Panc1 (cell line): ENCODE measurements around the gene ATXN7L2. TPM values are rescaled to one million over a fixed set of nuclear protein-coding genes. Genes with fewer than 3 reads are reported as not detected.
A peak's percentile ranks its signal among the peaks of the same experiment; 100 is the strongest.

Experiments used
- ATAC-seq: fragments of 200-7000 bp; cut with Tn5 transposase; 2 replicates; pipeline ENCODE4 v1.9.1; 2020; ENCODE audit warnings: mild to moderate bottlenecking, moderate library complexity
- BruUV-seq: library from RNA; stranded (reverse); fragments of 400-500 nt; replicated peaks from 2 replicates; lab custom pipeline; 2021; lab: Mats Ljungman, UMichigan
- CTCF ChIA-PET: fragments of 300-600 bp; sonication (Branson Sonifier 250); formaldehyde crosslinking; loops from one replicate; lab custom pipeline; 2022; ENCODE audit warnings: antibody characterized with exemption; lab: Charles Lee
- POLR2A ChIA-PET: fragments of 300-600 bp; sonication (Branson Sonifier 250); formaldehyde crosslinking; loops from one replicate; lab custom pipeline; 2022; ENCODE audit warnings: antibody characterized with exemption; lab: Charles Lee
- DNase-seq: peaks from one replicate; pipeline ENCODE4 v3.0.0-alpha.2; 2010; ENCODE audit warnings: low read depth, low spot score
- H3K27ac ChIP-seq: 2 replicates; pipeline ENCODE4 v1.5.1; 2011; ENCODE audit warnings: mild to moderate bottlenecking, low read length, inconsistent platforms
- H3K27me3 ChIP-seq: fragments of 200-500 bp; sonication (Bioruptor generic); 2 replicates; pipeline ENCODE4 v1.6.0; 2014; ENCODE audit warnings: low read length, inconsistent platforms; ENCODE audit not compliant: control insufficient read depth, insufficient read depth
- H3K36me3 ChIP-seq: fragments of 200-500 bp; sonication (Bioruptor generic); 2 replicates; pipeline ENCODE4 v1.5.1; 2014; ENCODE audit warnings: inconsistent platforms, mild to moderate bottlenecking, low read length, moderate library complexity; ENCODE audit not compliant: control insufficient read depth, insufficient read depth
- H3K4me1 ChIP-seq: 2 replicates; pipeline ENCODE4 v1.5.1; 2011; ENCODE audit warnings: inconsistent platforms, mild to moderate bottlenecking, low read length, moderate library complexity; ENCODE audit not compliant: control insufficient read depth, insufficient read depth
- H3K4me3 ChIP-seq, 2 experiments: 2 replicates each; pipeline ENCODE4 v1.5.1; 2011 to 2012; ENCODE audit warnings: low read depth in 2 of 2, low read length in 2 of 2, mild to moderate bottlenecking in 2 of 2, inconsistent platforms in 1 of 2, moderate library complexity in 1 of 2
- H3K9me3 ChIP-seq: fragments of 200-500 bp; sonication (Bioruptor generic); 2 replicates; pipeline ENCODE4 v1.5.1; 2014; ENCODE audit warnings: low read depth, mild to moderate bottlenecking, inconsistent platforms, low read length, moderate library complexity; ENCODE audit not compliant: control insufficient read depth, insufficient read depth
- POLR2AphosphoS5 ChIP-seq: IDR thresholded peaks from 2 replicates; pipeline ENCODE4 v1.6.1; 2012; ENCODE audit warnings: mild to moderate bottlenecking, low read depth, low read length, moderate library complexity
- REST ChIP-seq, 2 experiments: IDR thresholded peaks; 2 replicates each; pipeline ENCODE4 v1.6.1; 2011 to 2012; ENCODE audit warnings: low read depth in 2 of 2, control low read depth in 1 of 2, low read length in 1 of 2, mild to moderate bottlenecking in 1 of 2, moderate library complexity in 1 of 2; ENCODE audit not compliant: insufficient read depth in 1 of 2
- SIN3A ChIP-seq: IDR thresholded peaks from 2 replicates; pipeline ENCODE4 v1.6.1; 2012; ENCODE audit warnings: low read depth, mild to moderate bottlenecking, low read length, moderate library complexity, borderline replicate concordance; ENCODE audit not compliant: insufficient read depth
- TCF7L2 ChIP-seq: IDR thresholded peaks from 2 replicates; pipeline ENCODE4 v1.6.1; 2011; ENCODE audit warnings: mild to moderate bottlenecking, low read depth, low read length, inconsistent platforms
- in situ Hi-C: cut with HindIII; loops from 2 replicates; pipeline ENCODE4 v1.10.0; 2016; ENCODE audit warnings: low sequenced_read_pairs, low pct_unique_long_range_greater_than_20kb
- intact Hi-C: fragments of 100-400 bp; cut with micrococcal nuclease; formaldehyde crosslinking; loops from one replicate; pipeline ENCODE4 v1.10.0; 2022; ENCODE audit not compliant: unreplicated experiment
- total RNA-seq: library from RNA; stranded (reverse); gene quantifications from one replicate; pipeline ENCODE4 v1.2.1, GENCODE V29; 2021; ENCODE audit not compliant: unreplicated experiment
- TF ChIP-seq, protein P1 (sequence below): fragments of 450-650 bp; IDR thresholded peaks from 2 replicates; pipeline ENCODE4 v1.5.1; 2017; ENCODE audit warnings: mild to moderate bottlenecking

The ATXN7L2 gene
- total RNA-seq, 1 experiment from 2014 or later, result 4.9 TPM

GRCh38 chr1:109532365-109533136 lies 48.8 kb downstream of the ATXN7L2 start:
- in situ Hi-C loops, result no loop called here
- Histone ChIP-seq H3K27ac (peak overlapping the region; percentile 70), H3K27me3 (no peaks in the 10 kb centered on the region), H3K4me3 (peak overlapping the region in 1 of 2 experiments; percentile 16; a peak in 1 of 4 replicates), H3K36me3 (no peaks in the 10 kb centered on the region), H3K4me1 (0 out of 2 replicates have a peak, but pooled peaks cover 3% of the 10 kb centered on the region), H3K9me3 (no peaks in the 10 kb centered on the region)
- ATAC-seq (peak; percentile 90), DNase-seq (peak; percentile 61)
- POLR2A ChIA-PET, result no interaction called here
- no TSS peak for BruUV-seq
- CTCF ChIA-PET, result interaction anchor here (0.6 to 2.9 kb wide), 12 partner anchors 12 to 576 kb away, joined by 3 to 23 read pairs (median 6); partner anchors contain the start of genes CYB561D1 and PSMA5
- TF ChIP-seq, protein P1, sequence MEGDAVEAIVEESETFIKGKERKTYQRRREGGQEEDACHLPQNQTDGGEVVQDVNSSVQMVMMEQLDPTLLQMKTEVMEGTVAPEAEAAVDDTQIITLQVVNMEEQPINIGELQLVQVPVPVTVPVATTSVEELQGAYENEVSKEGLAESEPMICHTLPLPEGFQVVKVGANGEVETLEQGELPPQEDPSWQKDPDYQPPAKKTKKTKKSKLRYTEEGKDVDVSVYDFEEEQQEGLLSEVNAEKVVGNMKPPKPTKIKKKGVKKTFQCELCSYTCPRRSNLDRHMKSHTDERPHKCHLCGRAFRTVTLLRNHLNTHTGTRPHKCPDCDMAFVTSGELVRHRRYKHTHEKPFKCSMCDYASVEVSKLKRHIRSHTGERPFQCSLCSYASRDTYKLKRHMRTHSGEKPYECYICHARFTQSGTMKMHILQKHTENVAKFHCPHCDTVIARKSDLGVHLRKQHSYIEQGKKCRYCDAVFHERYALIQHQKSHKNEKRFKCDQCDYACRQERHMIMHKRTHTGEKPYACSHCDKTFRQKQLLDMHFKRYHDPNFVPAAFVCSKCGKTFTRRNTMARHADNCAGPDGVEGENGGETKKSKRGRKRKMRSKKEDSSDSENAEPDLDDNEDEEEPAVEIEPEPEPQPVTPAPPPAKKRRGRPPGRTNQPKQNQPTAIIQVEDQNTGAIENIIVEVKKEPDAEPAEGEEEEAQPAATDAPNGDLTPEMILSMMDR, result peak; percentile 89
- TF ChIP-seq SIN3A, result no peak
- TF ChIP-seq REST (IDR thresholded peaks at IDR 0.05; ENCODE audit: insufficient read depth in 1 of 2, low read depth in 2 of 2, low read length in 1 of 2), result no peak
- intact Hi-C loops, result loop anchor here (2.0 to 10.0 kb wide), 2 partner anchors 40 to 98 kb away; no protein-coding TSS in a partner anchor

- ChIA-PET CTCF (interaction anchor here (0.6 kb wide), 1 partner anchor 181 kb away, joined by 5 read pairs; no protein-coding TSS in a partner anchor), POLR2A (interaction anchor here (0.5 to 0.6 kb wide), 2 partner anchors 182 to 198 kb away, joined by 3 to 4 read pairs; no protein-coding TSS in a partner anchor)
- DNase-seq (no peak), ATAC-seq (no peak)
- Histone ChIP-seq H3K27ac (no peak overlapping the region), H3K27me3 (no peaks in the 10 kb centered on the region), H3K36me3 (no peaks in the 10 kb centered on the region), H3K9me3 (no peaks in the 10 kb centered on the region), H3K4me1 (0 out of 2 replicates have a peak, but pooled peaks cover 3% of the 10 kb centered on the region), H3K4me3 (no peak overlapping the region)
- TF ChIP-seq REST (IDR thresholded peaks at IDR 0.05; ENCODE audit: insufficient read depth in 1 of 2, low read depth in 2 of 2, low read length in 1 of 2), result no peak
- TF ChIP-seq SIN3A, result no peak
- no peak for TF ChIP-seq POLR2AphosphoS5
- no peak for TF ChIP-seq TCF7L2
- TF ChIP-seq, protein P1, result no peak
- in situ Hi-C loops, result no loop called here
- no TSS peak for BruUV-seq
- intact Hi-C loops, result loop anchor here (10.0 kb wide), 1 partner anchor 100 kb away; no protein-coding TSS in a partner anchor
Observed at GRCh38 chr1:109534307-109534858, 50.7 kb downstream of the ATXN7L2 start.
